Liver (tissue), 3 donors: ENCODE measurements around the gene C2CD2.

Source experiments
- EGR1 ChIP-seq, 2 donors: IDR thresholded peaks; 2 replicates each; pipeline ENCODE4 v1.6.1; 2016 to 2018; ENCODE audit warnings: antibody characterized with exemption in 2 of 2, low read depth in 2 of 2
- FOXA1 ChIP-seq: IDR thresholded peaks from 2 replicates; pipeline ENCODE4 v1.6.1; 2016; ENCODE audit warnings: antibody characterized with exemption
- JUND ChIP-seq, 2 donors: IDR thresholded peaks; 2 replicates each; pipeline ENCODE4 v1.6.1; 2016; ENCODE audit warnings: antibody characterized with exemption in 2 of 2
- RAD21 ChIP-seq, 2 donors: IDR thresholded peaks; 2 replicates each; pipeline ENCODE4 v1.6.1; 2016; ENCODE audit warnings: antibody characterized with exemption in 2 of 2, mild to moderate bottlenecking in 2 of 2
- RXRA ChIP-seq, 2 donors: IDR thresholded peaks; 2 replicates each; pipeline ENCODE4 v1.6.1; 2017 to 2018; ENCODE audit warnings: antibody characterized with exemption in 2 of 2, mild to moderate bottlenecking in 1 of 2
- SP1 ChIP-seq: IDR thresholded peaks from 2 replicates; pipeline ENCODE4 v1.6.1; 2018; ENCODE audit warnings: antibody characterized with exemption, mild to moderate bottlenecking
- TAF1 ChIP-seq: conservative IDR thresholded peaks from 2 replicates; pipeline ENCODE4 v1.6.1; 2016; ENCODE audit warnings: antibody characterized with exemption, mild to moderate bottlenecking
- YY1 ChIP-seq: IDR thresholded peaks from 2 replicates; pipeline ENCODE4 v1.6.1; 2016; ENCODE audit warnings: antibody characterized with exemption, mild to moderate bottlenecking
- TF ChIP-seq, protein P1 (sequence below): fragments of 150-350 bp; IDR thresholded peaks from 2 replicates; pipeline ENCODE4 v1.5.1; 2017; ENCODE audit warnings: improper control_type of control experiment, low read depth, low read length; ENCODE audit not compliant: missing input control
- TF ChIP-seq, protein P2 (sequence below): IDR thresholded peaks from 2 replicates; pipeline ENCODE4 v1.6.1; 2016; ENCODE audit warnings: antibody characterized with exemption
- TF ChIP-seq, protein P3 (sequence below): IDR thresholded peaks from 2 replicates; pipeline ENCODE4 v1.6.1; 2016; ENCODE audit warnings: antibody characterized with exemption
- TF ChIP-seq, protein P4 (sequence below): IDR thresholded peaks from 2 replicates; pipeline ENCODE4 v1.6.1; 2016; ENCODE audit warnings: antibody characterized with exemption, mild to moderate bottlenecking
- TF ChIP-seq, protein P5 (sequence below): IDR thresholded peaks from 2 replicates; pipeline ENCODE4 v1.6.1; 2016; ENCODE audit warnings: antibody characterized with exemption
- donor health status: healthy.
- donor health status: healthy.

DNA sequence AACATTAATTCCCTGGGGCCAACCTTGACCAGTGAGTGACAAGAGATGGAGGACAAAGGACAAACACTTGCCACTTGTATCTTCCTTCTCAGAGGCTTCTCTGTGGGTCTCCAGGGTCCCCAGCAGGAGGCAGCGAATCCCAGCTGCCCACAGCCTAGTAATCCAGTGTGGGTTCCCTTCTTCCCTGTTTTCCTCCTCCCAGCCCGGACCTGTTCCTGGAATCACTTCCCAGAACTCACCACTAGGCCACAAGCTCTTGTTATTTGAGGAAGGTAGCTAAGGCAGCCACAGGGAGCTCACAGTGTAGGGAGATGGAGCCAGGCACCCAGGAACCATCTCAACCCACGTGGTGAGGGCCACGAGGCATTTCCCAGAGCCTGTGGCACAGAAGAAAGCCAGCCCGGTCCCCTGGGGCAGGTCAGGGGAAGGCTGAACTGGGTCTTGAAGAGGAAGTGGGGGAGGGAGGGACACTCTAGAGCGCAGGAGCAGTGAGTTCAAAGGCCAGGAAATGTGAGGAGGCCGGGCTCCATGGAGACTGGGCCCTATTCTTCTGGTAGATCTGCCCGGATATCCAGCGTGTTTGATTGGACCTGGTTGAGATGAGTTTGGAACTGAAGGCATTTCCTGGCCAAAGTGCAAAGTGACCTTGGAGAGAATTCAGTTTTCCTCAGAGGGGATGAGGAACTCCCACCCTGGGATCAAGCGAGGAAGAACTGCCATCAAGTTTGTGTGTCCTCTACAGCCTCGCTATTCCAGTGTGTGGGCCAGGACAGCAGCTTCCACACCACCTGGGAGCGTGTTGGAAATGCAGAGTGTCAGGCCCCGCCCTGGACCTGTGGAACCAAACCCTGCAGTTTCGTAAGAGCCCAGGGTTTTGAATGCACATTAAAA, 20.3 kb upstream of the C2CD2 start:
- TF ChIP-seq, protein P1, sequence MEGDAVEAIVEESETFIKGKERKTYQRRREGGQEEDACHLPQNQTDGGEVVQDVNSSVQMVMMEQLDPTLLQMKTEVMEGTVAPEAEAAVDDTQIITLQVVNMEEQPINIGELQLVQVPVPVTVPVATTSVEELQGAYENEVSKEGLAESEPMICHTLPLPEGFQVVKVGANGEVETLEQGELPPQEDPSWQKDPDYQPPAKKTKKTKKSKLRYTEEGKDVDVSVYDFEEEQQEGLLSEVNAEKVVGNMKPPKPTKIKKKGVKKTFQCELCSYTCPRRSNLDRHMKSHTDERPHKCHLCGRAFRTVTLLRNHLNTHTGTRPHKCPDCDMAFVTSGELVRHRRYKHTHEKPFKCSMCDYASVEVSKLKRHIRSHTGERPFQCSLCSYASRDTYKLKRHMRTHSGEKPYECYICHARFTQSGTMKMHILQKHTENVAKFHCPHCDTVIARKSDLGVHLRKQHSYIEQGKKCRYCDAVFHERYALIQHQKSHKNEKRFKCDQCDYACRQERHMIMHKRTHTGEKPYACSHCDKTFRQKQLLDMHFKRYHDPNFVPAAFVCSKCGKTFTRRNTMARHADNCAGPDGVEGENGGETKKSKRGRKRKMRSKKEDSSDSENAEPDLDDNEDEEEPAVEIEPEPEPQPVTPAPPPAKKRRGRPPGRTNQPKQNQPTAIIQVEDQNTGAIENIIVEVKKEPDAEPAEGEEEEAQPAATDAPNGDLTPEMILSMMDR: no peak
- TF ChIP-seq RXRA (IDR thresholded peaks at IDR 0.05): no peak
- TF ChIP-seq RAD21 (IDR thresholded peaks at IDR 0.05): no peak
- TF ChIP-seq YY1: no peak
- TF ChIP-seq, protein P2, sequence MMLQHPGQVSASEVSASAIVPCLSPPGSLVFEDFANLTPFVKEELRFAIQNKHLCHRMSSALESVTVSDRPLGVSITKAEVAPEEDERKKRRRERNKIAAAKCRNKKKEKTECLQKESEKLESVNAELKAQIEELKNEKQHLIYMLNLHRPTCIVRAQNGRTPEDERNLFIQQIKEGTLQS: no peak
- no peak for TF ChIP-seq JUND (IDR thresholded peaks at IDR 0.05)
- TF ChIP-seq, protein P3, sequence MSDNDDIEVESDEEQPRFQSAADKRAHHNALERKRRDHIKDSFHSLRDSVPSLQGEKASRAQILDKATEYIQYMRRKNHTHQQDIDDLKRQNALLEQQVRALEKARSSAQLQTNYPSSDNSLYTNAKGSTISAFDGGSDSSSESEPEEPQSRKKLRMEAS: no peak
- TF ChIP-seq EGR1 (IDR thresholded peaks at IDR 0.05; ENCODE audit: low read depth in 2 of 2): no peak
- TF ChIP-seq, protein P4, sequence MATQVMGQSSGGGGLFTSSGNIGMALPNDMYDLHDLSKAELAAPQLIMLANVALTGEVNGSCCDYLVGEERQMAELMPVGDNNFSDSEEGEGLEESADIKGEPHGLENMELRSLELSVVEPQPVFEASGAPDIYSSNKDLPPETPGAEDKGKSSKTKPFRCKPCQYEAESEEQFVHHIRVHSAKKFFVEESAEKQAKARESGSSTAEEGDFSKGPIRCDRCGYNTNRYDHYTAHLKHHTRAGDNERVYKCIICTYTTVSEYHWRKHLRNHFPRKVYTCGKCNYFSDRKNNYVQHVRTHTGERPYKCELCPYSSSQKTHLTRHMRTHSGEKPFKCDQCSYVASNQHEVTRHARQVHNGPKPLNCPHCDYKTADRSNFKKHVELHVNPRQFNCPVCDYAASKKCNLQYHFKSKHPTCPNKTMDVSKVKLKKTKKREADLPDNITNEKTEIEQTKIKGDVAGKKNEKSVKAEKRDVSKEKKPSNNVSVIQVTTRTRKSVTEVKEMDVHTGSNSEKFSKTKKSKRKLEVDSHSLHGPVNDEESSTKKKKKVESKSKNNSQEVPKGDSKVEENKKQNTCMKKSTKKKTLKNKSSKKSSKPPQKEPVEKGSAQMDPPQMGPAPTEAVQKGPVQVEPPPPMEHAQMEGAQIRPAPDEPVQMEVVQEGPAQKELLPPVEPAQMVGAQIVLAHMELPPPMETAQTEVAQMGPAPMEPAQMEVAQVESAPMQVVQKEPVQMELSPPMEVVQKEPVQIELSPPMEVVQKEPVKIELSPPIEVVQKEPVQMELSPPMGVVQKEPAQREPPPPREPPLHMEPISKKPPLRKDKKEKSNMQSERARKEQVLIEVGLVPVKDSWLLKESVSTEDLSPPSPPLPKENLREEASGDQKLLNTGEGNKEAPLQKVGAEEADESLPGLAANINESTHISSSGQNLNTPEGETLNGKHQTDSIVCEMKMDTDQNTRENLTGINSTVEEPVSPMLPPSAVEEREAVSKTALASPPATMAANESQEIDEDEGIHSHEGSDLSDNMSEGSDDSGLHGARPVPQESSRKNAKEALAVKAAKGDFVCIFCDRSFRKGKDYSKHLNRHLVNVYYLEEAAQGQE: no peak
- TF ChIP-seq SP1: no peak
- TF ChIP-seq FOXA1: no peak
- TF ChIP-seq, protein P5, sequence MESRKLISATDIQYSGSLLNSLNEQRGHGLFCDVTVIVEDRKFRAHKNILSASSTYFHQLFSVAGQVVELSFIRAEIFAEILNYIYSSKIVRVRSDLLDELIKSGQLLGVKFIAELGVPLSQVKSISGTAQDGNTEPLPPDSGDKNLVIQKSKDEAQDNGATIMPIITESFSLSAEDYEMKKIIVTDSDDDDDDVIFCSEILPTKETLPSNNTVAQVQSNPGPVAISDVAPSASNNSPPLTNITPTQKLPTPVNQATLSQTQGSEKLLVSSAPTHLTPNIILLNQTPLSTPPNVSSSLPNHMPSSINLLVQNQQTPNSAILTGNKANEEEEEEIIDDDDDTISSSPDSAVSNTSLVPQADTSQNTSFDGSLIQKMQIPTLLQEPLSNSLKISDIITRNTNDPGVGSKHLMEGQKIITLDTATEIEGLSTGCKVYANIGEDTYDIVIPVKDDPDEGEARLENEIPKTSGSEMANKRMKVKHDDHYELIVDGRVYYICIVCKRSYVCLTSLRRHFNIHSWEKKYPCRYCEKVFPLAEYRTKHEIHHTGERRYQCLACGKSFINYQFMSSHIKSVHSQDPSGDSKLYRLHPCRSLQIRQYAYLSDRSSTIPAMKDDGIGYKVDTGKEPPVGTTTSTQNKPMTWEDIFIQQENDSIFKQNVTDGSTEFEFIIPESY: no peak
- no peak for TF ChIP-seq TAF1
